ENCODE results near the gene CAPN15. TPM values are rescaled to one million over a fixed set of nuclear protein-coding genes. Genes with fewer than 3 reads are reported as not detected.
A peak's percentile ranks its signal among the peaks of the same experiment; 100 is the strongest.
"Not testable (repeated sequence)": the region's sequence is repeated elsewhere in the genome, so short reads cannot be mapped to it uniquely, and the experiment has no call there.

Gene CAPN15
- total and polyA plus RNA-seq, 8 donors, result 16.7 to 57.2 (median 27.1) TPM

DNA sequence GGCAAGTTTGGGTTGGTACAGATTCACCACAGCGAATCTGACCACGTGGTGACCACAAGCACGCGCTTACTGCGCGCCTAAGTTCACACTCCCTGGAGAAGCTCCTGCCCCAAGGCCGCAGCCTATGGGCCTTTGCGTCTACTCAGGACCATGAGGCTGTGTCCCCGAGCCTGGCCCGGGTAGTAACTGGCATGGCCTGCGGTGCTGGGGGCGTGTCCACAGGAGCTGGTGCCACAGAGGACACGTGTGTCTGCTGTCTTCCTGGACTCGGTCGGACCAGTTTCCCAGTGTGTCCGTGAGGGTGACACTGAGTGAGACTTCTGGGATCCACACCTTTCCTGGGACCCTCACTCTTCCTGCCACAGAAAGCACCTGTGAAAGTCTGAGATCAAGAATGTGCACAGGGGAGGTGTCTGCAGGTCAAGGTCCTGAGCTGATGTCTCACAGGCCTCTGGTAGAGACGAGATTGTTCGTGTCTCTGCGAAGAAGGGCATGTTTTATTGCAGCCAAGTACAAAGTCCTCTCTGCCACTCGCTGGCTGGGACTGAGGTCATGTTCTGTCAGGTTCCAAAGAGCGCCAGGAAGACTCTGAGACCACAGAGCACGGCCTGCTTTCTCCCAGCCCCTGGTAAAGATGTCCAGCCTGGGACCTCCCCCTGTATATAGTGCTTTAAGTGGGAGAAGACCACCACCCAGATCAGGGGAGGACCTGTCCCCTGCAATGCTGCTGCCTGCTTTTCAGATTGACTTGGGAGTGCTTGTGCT lies 25.2 kb upstream of the CAPN15 start:
- peak in 1 of 4 donors; percentile 71 for DNase-seq
- Histone ChIP-seq H3K27ac (no peak overlapping the region), H3K4me1 (no peaks in the 10 kb centered on the region), H3K4me3 (no peak overlapping the region), H3K36me3 (peaks cover 0 to 24% of the 10 kb centered on the region in 2 donors), H3K9me3 (no peaks in the 10 kb centered on the region), H3K27me3 (no peaks in the 10 kb centered on the region)
- intact Hi-C loops (cut with DNase I), result no loop called here
- ATAC-seq, result no peak
- TF ChIP-seq, protein P1, sequence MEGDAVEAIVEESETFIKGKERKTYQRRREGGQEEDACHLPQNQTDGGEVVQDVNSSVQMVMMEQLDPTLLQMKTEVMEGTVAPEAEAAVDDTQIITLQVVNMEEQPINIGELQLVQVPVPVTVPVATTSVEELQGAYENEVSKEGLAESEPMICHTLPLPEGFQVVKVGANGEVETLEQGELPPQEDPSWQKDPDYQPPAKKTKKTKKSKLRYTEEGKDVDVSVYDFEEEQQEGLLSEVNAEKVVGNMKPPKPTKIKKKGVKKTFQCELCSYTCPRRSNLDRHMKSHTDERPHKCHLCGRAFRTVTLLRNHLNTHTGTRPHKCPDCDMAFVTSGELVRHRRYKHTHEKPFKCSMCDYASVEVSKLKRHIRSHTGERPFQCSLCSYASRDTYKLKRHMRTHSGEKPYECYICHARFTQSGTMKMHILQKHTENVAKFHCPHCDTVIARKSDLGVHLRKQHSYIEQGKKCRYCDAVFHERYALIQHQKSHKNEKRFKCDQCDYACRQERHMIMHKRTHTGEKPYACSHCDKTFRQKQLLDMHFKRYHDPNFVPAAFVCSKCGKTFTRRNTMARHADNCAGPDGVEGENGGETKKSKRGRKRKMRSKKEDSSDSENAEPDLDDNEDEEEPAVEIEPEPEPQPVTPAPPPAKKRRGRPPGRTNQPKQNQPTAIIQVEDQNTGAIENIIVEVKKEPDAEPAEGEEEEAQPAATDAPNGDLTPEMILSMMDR (IDR thresholded peaks at IDR 0.05), result no peak

DNA sequence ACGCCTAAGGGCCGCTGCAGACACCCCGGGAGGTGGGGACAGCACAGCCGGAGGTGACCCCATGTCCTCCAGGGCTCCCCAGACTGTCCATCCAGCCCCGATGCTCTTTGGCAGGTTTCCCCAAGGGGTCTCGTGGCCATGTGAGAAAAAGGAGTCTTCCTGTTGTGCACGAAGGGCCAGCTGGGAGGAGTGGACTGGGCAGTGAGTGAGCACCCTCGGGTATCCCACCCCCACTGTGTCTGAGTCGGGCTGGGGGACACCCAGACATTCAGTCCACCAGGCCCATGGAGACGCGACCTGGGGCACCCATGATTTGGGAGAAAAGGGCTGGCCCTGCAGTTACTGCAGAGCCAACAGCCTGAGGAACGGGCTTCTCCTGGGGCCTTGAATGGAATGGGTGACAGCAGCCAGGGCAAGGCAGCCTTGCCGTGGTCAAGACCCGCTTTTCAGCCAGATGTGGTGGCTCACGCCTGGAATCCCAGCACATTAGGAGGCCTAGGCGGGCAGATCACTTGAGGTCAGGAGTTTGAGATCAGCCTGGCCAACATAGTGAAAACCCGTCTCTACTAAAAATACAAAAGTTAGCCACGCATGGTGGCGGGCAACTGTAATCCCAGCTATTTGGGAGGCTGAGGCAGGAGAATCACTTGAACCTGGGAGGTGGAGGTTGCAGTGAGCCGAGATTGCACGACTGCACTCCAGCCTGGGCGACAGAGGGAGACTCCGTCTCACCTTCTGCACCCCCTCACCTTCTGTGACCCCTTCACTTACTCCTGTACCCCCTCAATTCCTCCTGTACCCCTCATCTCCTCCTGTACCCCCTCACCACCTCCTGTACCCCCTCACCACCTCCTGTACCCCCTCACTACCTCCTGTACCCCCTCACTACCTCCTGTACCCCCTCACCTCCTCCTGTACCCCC lies 24.1 kb upstream of the CAPN15 start:
- Histone ChIP-seq H3K27ac (no peak overlapping the region), H3K27me3 (no peaks in the 10 kb centered on the region), H3K36me3 (peaks cover 0 to 23% of the 10 kb centered on the region in 2 donors), H3K4me1 (no peaks in the 10 kb centered on the region), H3K4me3 (no peak overlapping the region), H3K9me3 (no peaks in the 10 kb centered on the region)
- peak in 1 of 4 donors; percentile 36 for DNase-seq
- intact Hi-C loops (cut with DNase I), result no loop called here
- no peak for ATAC-seq
- TF ChIP-seq, protein P1 (IDR thresholded peaks at IDR 0.05), result no peak

- TF ChIP-seq, protein P1 (IDR thresholded peaks at IDR 0.05), result no peak
- peak in 1 of 4 donors; percentile 55 for DNase-seq
- H3K36me3 ChIP-seq, result peaks cover 0 to 19% of the 10 kb centered on the region in 2 donors
- no peaks in the 10 kb centered on the region for H3K9me3 ChIP-seq
- intact Hi-C loops (cut with DNase I), result no loop called here
- ATAC-seq, result no peak
- no peaks in the 10 kb centered on the region for H3K4me1 ChIP-seq
- no peak overlapping the region for H3K4me3 ChIP-seq
- no peak overlapping the region for H3K27ac ChIP-seq
- H3K27me3 ChIP-seq, result no peaks in the 10 kb centered on the region
Observed at GRCh38 chr16:505479-506245, 21.9 kb upstream of the CAPN15 start.

DNA sequence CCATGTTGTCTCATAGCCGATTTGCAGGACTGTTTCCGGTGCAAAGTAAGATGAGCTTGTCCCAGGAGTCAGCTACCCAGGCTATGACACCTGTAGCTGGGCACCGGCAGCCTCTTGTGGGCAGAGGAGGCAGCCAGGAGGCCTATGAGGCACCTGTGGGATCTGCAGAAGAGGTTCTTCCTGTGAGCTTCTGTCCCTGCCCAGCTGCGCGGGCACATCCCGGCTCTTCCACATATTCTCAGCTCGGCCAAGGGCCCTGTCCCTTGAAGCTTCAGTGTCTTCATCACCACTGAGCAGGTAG lies 21.3 kb upstream of the CAPN15 start:
- no peaks in the 10 kb centered on the region for H3K4me1 ChIP-seq
- no peak overlapping the region for H3K27ac ChIP-seq
- H3K36me3 ChIP-seq, result peaks cover 0 to 19% of the 10 kb centered on the region in 2 donors
- intact Hi-C loops (cut with DNase I), result no loop called here
- no peak for ATAC-seq
- no peaks in the 10 kb centered on the region for H3K27me3 ChIP-seq
- peak in 1 of 4 donors; percentile 31 for DNase-seq
- no peaks in the 10 kb centered on the region for H3K9me3 ChIP-seq
- TF ChIP-seq, protein P1 (IDR thresholded peaks at IDR 0.05), result no peak
- no peak overlapping the region for H3K4me3 ChIP-seq

DNA sequence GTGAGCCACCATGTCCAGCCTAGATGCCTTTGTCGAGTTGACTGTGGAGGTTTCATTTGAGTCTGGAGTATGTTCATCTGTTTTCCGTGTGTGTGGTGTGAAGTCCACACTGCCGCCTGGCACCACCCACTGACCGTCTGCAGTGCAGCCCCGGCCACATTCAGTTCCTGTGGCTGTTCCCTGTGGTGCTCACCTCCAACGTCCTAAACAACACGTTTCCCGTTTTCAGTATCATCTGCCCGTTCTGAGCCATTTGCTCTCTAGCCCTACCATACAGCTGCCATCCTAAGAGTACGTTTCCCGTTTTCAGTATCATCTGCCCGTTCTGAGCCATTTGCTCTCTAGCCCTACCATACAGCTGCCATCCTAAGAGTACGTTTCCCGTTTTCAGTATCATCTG lies 20.0 kb upstream of the CAPN15 start:
- H3K27ac ChIP-seq; H3K9me3 ChIP-seq; intact Hi-C loops (cut with DNase I); H3K4me1 ChIP-seq; H3K4me3 ChIP-seq; ATAC-seq; DNase-seq; H3K27me3 ChIP-seq: not testable (repeated sequence)
- H3K36me3 ChIP-seq, result peaks cover 0 to 19% of the 10 kb centered on the region in 2 donors
